ENCODE data around the gene TRAPPC3L. TPM values are rescaled to one million over a fixed set of nuclear protein-coding genes. Genes with fewer than 3 reads are reported as not detected.

TRAPPC3L gene
- total and polyA plus RNA-seq, 12 donors = 0.03 to 0.26 (median 0.22) TPM; not detected in 4

DNA sequence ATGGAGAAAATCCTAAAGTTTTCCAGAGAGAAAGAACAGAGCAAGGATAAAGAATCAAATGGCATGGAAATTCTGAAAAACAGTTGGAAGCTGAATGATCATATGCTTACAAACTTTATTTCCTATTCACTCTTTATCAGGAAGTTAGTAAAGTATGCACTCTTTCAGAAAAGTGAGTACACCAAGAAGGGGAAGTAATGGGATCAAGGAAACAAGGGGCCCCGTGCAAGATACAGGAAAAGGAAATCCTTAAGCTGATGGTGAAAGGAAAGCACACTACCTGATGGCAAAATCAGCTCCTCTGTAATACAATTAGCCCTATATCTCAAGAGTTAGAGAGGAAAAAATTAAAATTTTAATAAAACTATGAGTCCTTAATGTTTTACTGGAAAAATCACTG lies 70.3 kb downstream of the TRAPPC3L start:
- peaks cover 0 to 30% (median 0%) of the 10 kb centered on the region in 9 donors for H3K4me1 ChIP-seq
- no peaks in the 10 kb centered on the region for H3K27me3 ChIP-seq
- intact Hi-C loops (cut with DNase I) = no loop called here
- H3K9me3 ChIP-seq = no peaks in the 10 kb centered on the region
- no peaks in the 10 kb centered on the region for H3K36me3 ChIP-seq
- no peak for ATAC-seq
- peak overlapping the region in 1 of 10 donors; percentile 23 for H3K4me3 ChIP-seq
- WGBS, 2 donors = 40 to 45% methylated on average over 1 of the region's 1 CpG
- DNase-seq = no peak
- TF ChIP-seq CTCF (IDR thresholded peaks at IDR 0.05) = no peak
- H3K27ac ChIP-seq = peak overlapping the region in 1 of 10 donors; percentile 76

GRCh38 chr6:116472706-116473105 lies 72.8 kb downstream of the TRAPPC3L start:
- Histone ChIP-seq H3K9me3 (no peaks in the 10 kb centered on the region), H3K4me3 (no peak overlapping the region), H3K4me1 (peaks cover 0 to 30% (median 0%) of the 10 kb centered on the region in 9 donors), H3K27ac (no peak overlapping the region), H3K27me3 (no peaks in the 10 kb centered on the region), H3K36me3 (no peaks in the 10 kb centered on the region)
- WGBS, 2 donors = 91 to 96% methylated on average over 3 of the region's 3 CpGs
- no peak for TF ChIP-seq CTCF (IDR thresholded peaks at IDR 0.05)
- no peak for ATAC-seq
- intact Hi-C loops (cut with DNase I) = no loop called here
- no peak for DNase-seq

DNA sequence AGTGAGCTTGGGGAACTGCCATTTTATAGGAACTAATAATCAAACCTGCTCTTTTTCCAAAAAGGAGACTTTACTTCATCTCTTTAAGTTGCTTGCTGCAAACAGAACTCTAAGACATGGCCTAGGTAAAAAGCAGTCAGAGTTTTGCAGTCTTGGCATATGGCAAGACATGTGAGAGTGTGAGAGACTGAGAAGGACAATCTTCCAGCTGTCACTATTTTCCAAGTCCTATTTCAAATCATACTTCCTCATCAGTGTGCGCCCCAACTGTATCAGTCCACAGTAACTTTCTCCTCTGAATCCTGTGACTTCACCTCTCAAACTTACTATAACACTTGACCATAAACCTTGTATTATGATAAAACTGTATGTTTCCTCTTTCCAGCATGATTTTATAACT lies 74.0 kb downstream of the TRAPPC3L start:
- Histone ChIP-seq H3K36me3 (no peaks in the 10 kb centered on the region), H3K9me3 (no peaks in the 10 kb centered on the region), H3K4me3 (no peak overlapping the region), H3K27ac (no peak overlapping the region), H3K27me3 (no peaks in the 10 kb centered on the region), H3K4me1 (peaks cover 0 to 28% (median 0%) of the 10 kb centered on the region in 9 donors)
- DNase-seq = no peak
- ATAC-seq = no peak
- no peak for TF ChIP-seq CTCF (IDR thresholded peaks at IDR 0.05)
- intact Hi-C loops (cut with DNase I) = no loop called here
- WGBS, 2 donors = 85 to 97% methylated on average over 1 of the region's 1 CpG

DNA sequence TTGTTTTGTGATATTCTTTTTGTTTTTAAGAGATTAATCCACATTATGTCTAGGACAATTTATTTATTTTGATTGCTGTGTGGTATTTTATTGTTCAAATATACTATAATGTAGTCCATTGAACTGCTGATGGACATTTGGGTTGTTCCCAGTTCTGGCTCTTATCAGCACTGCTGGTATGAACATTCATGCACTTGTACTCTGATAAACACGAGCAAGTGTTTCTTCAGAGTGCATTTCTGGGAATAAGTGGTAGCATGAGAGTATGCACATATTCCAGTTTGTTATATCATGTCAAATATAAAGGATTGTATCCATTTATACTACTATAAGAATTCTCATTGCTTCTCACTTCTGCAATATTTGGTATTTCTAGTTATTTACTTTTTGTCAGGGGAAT lies 77.2 kb downstream of the TRAPPC3L start:
- TF ChIP-seq CTCF (IDR thresholded peaks at IDR 0.05) = no peak
- H3K27ac ChIP-seq = no peak overlapping the region
- intact Hi-C loops (cut with DNase I) = no loop called here

More for the DNA sequence above, 77.2 kb downstream of the TRAPPC3L start:
- no peak for DNase-seq
- ATAC-seq = peak in 1 of 8 donors; percentile 81
- Histone ChIP-seq H3K27me3 (peaks cover 0 to 7% (median 1%) of the 10 kb centered on the region in 7 donors), H3K9me3 (no peaks in the 10 kb centered on the region), H3K4me1 (peaks cover 0 to 25% (median 0%) of the 10 kb centered on the region in 9 donors), H3K36me3 (no peaks in the 10 kb centered on the region), H3K4me3 (no peak overlapping the region)
- 30 to 34% methylated on average over 1 of the region's 1 CpG for WGBS, 2 donors

All from heart right ventricle (tissue), 16 donors.